Naive B cell (primary cell): ENCODE data around the gene OPTN. TPM values are rescaled to one million over a fixed set of nuclear protein-coding genes. Genes with fewer than 3 reads are reported as not detected.
A peak's percentile ranks its signal among the peaks of the same experiment; 100 is the strongest.

Source experiments
- ATAC-seq, 2 donors: fragments of 150-1000 bp; cut with Tn5 transposase; 2 replicates each; pipeline ENCODE4 v1.10.0; 2021; ENCODE audit warnings: low read depth in 2 of 2, mild to moderate bottlenecking in 2 of 2, moderate library complexity in 2 of 2
- DNase-seq: peaks from one replicate; pipeline ENCODE4 v3.0.0; 2022
- H3K27ac Mint-ChIP-seq, 6 donors: one replicate each; pipeline ENCODE4 v1.8.0; 2020 to 2022; ENCODE audit warnings: mild to moderate bottlenecking in 6 of 6, mixed read lengths in 6 of 6, moderate library complexity in 5 of 6, inconsistent platforms in 2 of 6
- H3K27me3 Mint-ChIP-seq, 3 donors: one replicate each; pipeline ENCODE4 v1.8.0; 2021 to 2022; ENCODE audit warnings: mixed read lengths in 3 of 3, mild to moderate bottlenecking in 1 of 3
- H3K36me3 Mint-ChIP-seq, 2 donors: one replicate each; pipeline ENCODE4 v1.8.0; 2020 to 2022; ENCODE audit warnings: mixed read lengths in 2 of 2, inconsistent platforms in 1 of 2, mild to moderate bottlenecking in 1 of 2
- H3K4me1 Mint-ChIP-seq, 3 donors: one replicate each; pipeline ENCODE4 v1.8.0; 2020 to 2022; ENCODE audit warnings: mixed read lengths in 3 of 3, inconsistent platforms in 1 of 3, mild to moderate bottlenecking in 1 of 3, moderate library complexity in 1 of 3
- H3K4me3 Mint-ChIP-seq, 8 donors: one replicate each; pipeline ENCODE4 v1.8.0; 2020 to 2022; ENCODE audit warnings: mild to moderate bottlenecking in 8 of 8, mixed read lengths in 8 of 8, moderate library complexity in 8 of 8, inconsistent platforms in 2 of 8
- H3K9me3 Mint-ChIP-seq, 7 donors: one replicate each; pipeline ENCODE4 v1.8.0; 2020 to 2022; ENCODE audit warnings: mixed read lengths in 7 of 7, mild to moderate bottlenecking in 5 of 7, inconsistent platforms in 2 of 7, moderate library complexity in 1 of 7
- polyA plus RNA-seq, 6 donors: library from polyadenylated mRNA; unstranded; fragments of 300-500 nt; fragmentation: Illumina TruSeq; gene quantifications; one replicate each; pipeline ENCODE4 v1.2.3, GENCODE V29; 2021; ENCODE audit warnings: low read depth in 6 of 6

OPTN gene
- polyA plus RNA-seq, 6 donors from 2014 or later = 0.18 to 18.1 (median 8.2) TPM

DNA sequence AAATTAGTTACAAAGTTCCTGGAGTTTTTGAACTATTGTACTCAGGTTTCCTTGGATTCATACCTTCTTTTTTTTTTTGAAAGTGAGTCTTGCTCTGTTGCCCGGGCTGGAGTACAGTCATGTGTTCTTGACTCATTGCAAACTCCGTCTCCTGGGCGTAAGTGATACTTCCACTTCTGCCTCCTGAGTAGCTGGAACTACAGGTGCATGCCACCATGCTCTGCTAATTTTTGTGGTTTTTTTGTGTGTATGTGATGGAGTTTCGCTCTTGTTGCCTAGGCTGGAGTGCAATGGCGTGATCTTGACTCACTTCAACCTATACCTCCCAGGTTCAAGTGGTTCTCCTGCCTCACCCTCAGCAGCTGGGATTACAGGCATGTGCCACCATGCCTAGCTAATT lies 83.7 kb downstream of the OPTN start:
- Mint-ChIP-seq H3K27ac (peak overlapping the region in 2 of 6 donors; percentile 32 to 56), H3K9me3 (peaks cover 0 to 7% (median 0%) of the 10 kb centered on the region in 7 donors), H3K27me3 (no peaks in the 10 kb centered on the region), H3K36me3 (no peaks in the 10 kb centered on the region), H3K4me3 (no peak overlapping the region), H3K4me1 (no peaks in the 10 kb centered on the region)
- DNase-seq = peak; percentile 19
- peak; percentile 53 to 60 for ATAC-seq

DNA sequence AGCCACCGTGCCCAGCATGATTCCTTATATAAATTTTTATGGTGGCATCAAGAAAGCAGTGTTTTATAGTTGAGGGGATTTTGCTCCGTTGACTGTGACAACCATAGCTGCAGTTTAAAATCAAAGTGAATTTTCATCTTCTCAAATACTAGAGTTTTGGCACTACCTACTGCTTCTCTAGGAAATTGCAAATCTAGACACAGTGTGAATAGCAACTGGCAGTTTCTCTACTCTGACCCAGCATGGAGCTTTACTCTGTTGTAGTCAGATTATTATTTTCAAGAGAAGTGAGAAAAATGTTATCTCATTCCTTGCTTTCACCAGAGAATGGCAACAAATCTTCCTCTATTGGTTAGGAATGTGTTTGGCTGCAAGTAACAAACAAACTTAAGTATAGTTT lies 84.3 kb downstream of the OPTN start:
- no peaks in the 10 kb centered on the region for H3K4me1 Mint-ChIP-seq
- ATAC-seq (no peak), DNase-seq (no peak)
- no peak overlapping the region for H3K4me3 Mint-ChIP-seq
- no peaks in the 10 kb centered on the region for H3K36me3 Mint-ChIP-seq
- H3K27me3 Mint-ChIP-seq = no peaks in the 10 kb centered on the region
- H3K27ac Mint-ChIP-seq = no peak overlapping the region
- H3K9me3 Mint-ChIP-seq = peaks cover 0 to 7% (median 0%) of the 10 kb centered on the region in 7 donors

DNA sequence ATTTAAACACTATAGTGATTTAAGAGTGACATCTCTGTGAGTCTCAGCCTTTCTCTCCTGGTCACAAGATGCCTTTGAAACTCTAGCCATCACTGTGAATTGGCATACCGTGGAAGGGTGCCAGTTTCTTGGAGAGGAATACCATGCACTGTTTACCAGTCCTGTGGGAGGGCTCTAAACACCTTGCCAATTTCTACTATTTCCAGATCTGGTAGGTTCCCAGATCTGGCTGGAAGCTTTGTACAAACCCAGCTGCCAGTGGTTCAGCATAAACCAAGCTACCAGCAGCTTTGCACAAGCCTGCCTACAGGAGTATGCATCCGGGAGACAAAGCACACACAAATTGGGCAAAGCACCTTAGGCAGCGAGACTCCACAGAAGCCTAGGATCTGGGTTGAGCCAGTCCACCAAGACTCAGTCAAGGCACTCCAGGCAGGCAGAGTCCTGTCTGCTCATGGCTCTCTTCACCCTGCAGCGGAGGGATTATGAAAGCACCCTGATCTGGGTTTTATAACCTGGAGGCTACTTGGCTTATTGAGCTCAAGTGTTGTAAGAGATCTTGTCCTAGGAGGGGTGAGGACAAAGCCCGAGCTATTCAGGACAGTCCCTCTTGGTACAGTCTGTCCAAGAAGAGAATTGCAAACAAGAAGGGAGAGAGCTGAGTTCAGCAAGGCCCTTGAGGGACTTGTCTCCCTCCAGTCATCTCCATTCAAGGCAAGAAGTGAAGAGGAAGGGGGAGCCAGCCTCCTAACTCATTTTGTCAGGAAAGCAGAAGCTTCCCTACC lies 85.0 kb downstream of the OPTN start:
- H3K27ac Mint-ChIP-seq = no peak overlapping the region
- H3K36me3 Mint-ChIP-seq = no peaks in the 10 kb centered on the region
- no peaks in the 10 kb centered on the region for H3K4me1 Mint-ChIP-seq
- H3K4me3 Mint-ChIP-seq = no peak overlapping the region
- ATAC-seq = no peak
- H3K27me3 Mint-ChIP-seq = no peaks in the 10 kb centered on the region
- no peak for DNase-seq
- peaks cover 0 to 7% (median 0%) of the 10 kb centered on the region in 7 donors for H3K9me3 Mint-ChIP-seq

DNA sequence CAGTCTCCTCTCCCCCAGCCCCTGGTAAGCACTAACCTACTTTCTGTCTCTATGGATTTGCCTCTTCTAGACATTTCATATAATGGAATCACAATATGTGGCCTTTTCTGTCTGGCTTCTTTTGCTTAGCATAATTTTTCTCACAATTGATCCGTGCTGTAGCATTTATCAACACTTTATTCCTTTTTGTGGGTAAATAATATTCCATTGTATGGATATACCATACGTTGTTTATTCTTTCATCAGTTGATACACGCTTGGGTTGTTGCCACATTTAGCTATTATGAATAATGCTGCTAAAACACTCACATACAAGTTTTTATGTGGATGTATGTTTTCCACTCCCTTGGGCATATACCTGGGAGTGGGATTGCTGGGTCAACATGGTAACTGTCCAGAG lies 87.2 kb downstream of the OPTN start:
- ATAC-seq = no peak

More for the DNA sequence above, 87.2 kb downstream of the OPTN start:
- DNase-seq = no peak
- no peak overlapping the region for H3K27ac Mint-ChIP-seq
- peaks cover 0 to 7% (median 0%) of the 10 kb centered on the region in 7 donors for H3K9me3 Mint-ChIP-seq
- H3K4me1 Mint-ChIP-seq = no peaks in the 10 kb centered on the region
- no peak overlapping the region for H3K4me3 Mint-ChIP-seq
- no peaks in the 10 kb centered on the region for H3K36me3 Mint-ChIP-seq
- no peaks in the 10 kb centered on the region for H3K27me3 Mint-ChIP-seq

Other genes starting within 250 kb of the OPTN start
- not detected for gene CCDC3, start 98.5 kb upstream of the OPTN start, polyA plus RNA-seq
- under 1 TPM in 1 of 6 donors, not detected in 5; 0.06 TPM for gene MCM10, start 61.4 kb downstream of the OPTN start, polyA plus RNA-seq
- not detected for gene UCMA, start 134.2 kb downstream of the OPTN start, polyA plus RNA-seq
- 10 to 100 TPM in 3 of 6 donors, 1 to 10 TPM in 3; 7.0 to 15.3 (median 8.8) TPM for gene PHYH, start 199.9 kb downstream of the OPTN start, polyA plus RNA-seq
- 10 to 100 TPM in 5 of 6 donors, 1 to 10 TPM in 1; 9.1 to 18.9 (median 15.4) TPM for gene SEPHS1, start 248.1 kb downstream of the OPTN start, polyA plus RNA-seq